ENCODE measurements around the gene CDH22.

The CDH22 gene

DNA sequence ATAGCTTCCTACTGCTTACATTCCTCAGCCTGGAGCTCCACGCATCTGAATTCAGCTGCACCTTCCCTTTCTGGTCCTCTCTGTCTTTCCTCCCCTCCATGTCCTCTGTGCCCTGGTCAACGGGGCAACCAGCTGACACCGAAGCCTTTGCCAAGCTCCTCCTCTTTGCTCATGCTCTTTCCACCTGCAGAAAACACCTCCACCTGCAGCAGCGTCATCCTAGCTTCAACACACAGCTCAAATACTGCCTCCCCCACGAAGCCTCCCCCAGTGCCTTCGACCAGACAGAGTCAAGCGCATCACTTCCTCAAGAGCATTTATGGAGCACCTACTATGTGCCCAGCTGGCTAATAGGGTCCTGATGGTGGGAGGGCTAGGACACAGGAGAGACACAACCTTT lies 9.2 kb downstream of the CDH22 start:
- Histone ChIP-seq H3K36me3 (replicated peaks; ENCODE audit: low read depth, low read length) (no peaks in the 10 kb centered on the region), H3K4me1 (ENCODE audit: low read length) (no peaks in the 10 kb centered on the region), H3K4me3 (ENCODE audit: low read length) (no peak overlapping the region), H3K9me3 (ENCODE audit: insufficient read depth, low read length) (no peaks in the 10 kb centered on the region), H2AFZ (ENCODE audit: low read depth, low read length) (no peak overlapping the region), H3K27ac (ENCODE audit: low read length) (no peak overlapping the region), H3K4me2 (ENCODE audit: low read length) (no peak overlapping the region), H3K27me3 (ENCODE audit: low read depth, low read length) (peaks cover 76% of the 10 kb centered on the region), H4K20me1 (ENCODE audit: insufficient read depth, low read length) (peaks cover 2% of the 10 kb centered on the region; the same call in 1 of the 2 replicates), H3K9ac (ENCODE audit: low read length) (no peak overlapping the region), H3K79me2 (ENCODE audit: low read length) (no peaks in the 10 kb centered on the region)
- TF ChIP-seq CTCF (IDR thresholded peaks at IDR 0.05; ENCODE audit: low read depth, low read length) (no peak), EZH2phosphoT487 (IDR thresholded peaks at IDR 0.05; ENCODE audit: low read depth) (no peak)

DNA sequence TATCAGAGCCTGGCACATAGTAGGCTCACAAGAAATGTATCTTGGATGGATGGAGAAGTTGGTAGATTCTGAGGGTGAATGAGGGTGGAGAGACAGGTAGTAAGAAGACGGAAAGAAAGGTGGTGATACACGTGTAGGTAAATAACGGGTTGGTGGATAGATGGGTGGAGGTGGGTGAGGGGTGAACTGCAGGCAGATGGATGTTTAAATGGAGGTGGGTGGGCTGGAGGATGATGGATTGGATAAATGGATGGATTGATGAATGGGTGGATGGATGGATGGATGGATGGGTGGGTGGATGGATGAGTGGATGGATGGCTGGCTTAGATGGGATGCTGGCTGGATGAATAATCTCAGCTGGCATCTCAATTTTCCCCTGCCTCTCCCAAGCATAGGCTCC lies 9.9 kb downstream of the CDH22 start:
- peaks cover 74% of the 10 kb centered on the region for H3K27me3 ChIP-seq (ENCODE audit: low read depth, low read length)
- no peak overlapping the region for H3K4me3 ChIP-seq (ENCODE audit: low read length)
- H3K36me3 ChIP-seq (replicated peaks; ENCODE audit: low read depth, low read length) = no peaks in the 10 kb centered on the region
- no peaks in the 10 kb centered on the region for H3K9me3 ChIP-seq (ENCODE audit: insufficient read depth, low read length)
- TF ChIP-seq EZH2phosphoT487 (IDR thresholded peaks at IDR 0.05; ENCODE audit: low read depth) = no peak
- peaks cover 2% of the 10 kb centered on the region; the same call in 1 of the 2 replicates for H4K20me1 ChIP-seq (ENCODE audit: insufficient read depth, low read length)
- H3K4me1 ChIP-seq (ENCODE audit: low read length) = no peaks in the 10 kb centered on the region
- H3K27ac ChIP-seq (ENCODE audit: low read length) = no peak overlapping the region
- no peak overlapping the region for H3K4me2 ChIP-seq (ENCODE audit: low read length)
- no peak overlapping the region for H2AFZ ChIP-seq (ENCODE audit: low read depth, low read length)
- H3K9ac ChIP-seq (ENCODE audit: low read length) = no peak overlapping the region
- no peaks in the 10 kb centered on the region for H3K79me2 ChIP-seq (ENCODE audit: low read length)

- H3K4me3 ChIP-seq (ENCODE audit: low read length) = no peak overlapping the region
- peaks cover 5% of the 10 kb centered on the region; the same call in 1 of the 2 replicates for H4K20me1 ChIP-seq (ENCODE audit: insufficient read depth, low read length)
- no peaks in the 10 kb centered on the region for H3K4me1 ChIP-seq (ENCODE audit: low read length)
- no peak overlapping the region for H3K9ac ChIP-seq (ENCODE audit: low read length)
- no peak overlapping the region for H3K27ac ChIP-seq (ENCODE audit: low read length)
- H3K4me2 ChIP-seq (ENCODE audit: low read length) = no peak overlapping the region
- H3K9me3 ChIP-seq (ENCODE audit: insufficient read depth, low read length) = no peaks in the 10 kb centered on the region
- no peak overlapping the region for H2AFZ ChIP-seq (ENCODE audit: low read depth, low read length)
- H3K36me3 ChIP-seq (replicated peaks; ENCODE audit: low read depth, low read length) = no peaks in the 10 kb centered on the region
- peaks cover 74% of the 10 kb centered on the region for H3K27me3 ChIP-seq (ENCODE audit: low read depth, low read length)
- H3K79me2 ChIP-seq (ENCODE audit: low read length) = no peaks in the 10 kb centered on the region
- TF ChIP-seq CTCF (IDR thresholded peaks at IDR 0.05; ENCODE audit: low read depth, low read length) (no peak), EZH2phosphoT487 (IDR thresholded peaks at IDR 0.05; ENCODE audit: low read depth) (no peak)
These were observed 11.6 kb downstream of the CDH22 start for GRCh38 chr20:46296526-46297250.

- Histone ChIP-seq H3K9me3 (ENCODE audit: insufficient read depth, low read length) (no peaks in the 10 kb centered on the region), H4K20me1 (ENCODE audit: insufficient read depth, low read length) (peaks cover 5% of the 10 kb centered on the region; the same call in 1 of the 2 replicates), H3K4me1 (ENCODE audit: low read length) (no peaks in the 10 kb centered on the region), H3K27ac (ENCODE audit: low read length) (no peak overlapping the region), H3K9ac (ENCODE audit: low read length) (no peak overlapping the region), H3K79me2 (ENCODE audit: low read length) (no peaks in the 10 kb centered on the region), H3K36me3 (replicated peaks; ENCODE audit: low read depth, low read length) (no peaks in the 10 kb centered on the region), H3K4me2 (ENCODE audit: low read length) (no peak overlapping the region), H3K4me3 (ENCODE audit: low read length) (no peak overlapping the region), H2AFZ (ENCODE audit: low read depth, low read length) (no peak overlapping the region), H3K27me3 (ENCODE audit: low read depth, low read length) (peaks cover 80% of the 10 kb centered on the region)
- no peak for TF ChIP-seq EZH2phosphoT487 (IDR thresholded peaks at IDR 0.05; ENCODE audit: low read depth)
- TF ChIP-seq CTCF (IDR thresholded peaks at IDR 0.05; ENCODE audit: low read depth, low read length) = no peak
These were observed 15.2 kb downstream of the CDH22 start for GRCh38 chr20:46293084-46293483.
